ENCODE data around the gene AK8.

- no peak for TF ChIP-seq POLR2A (IDR thresholded peaks at IDR 0.05)
- TF ChIP-seq CTCF (IDR thresholded peaks at IDR 0.05), result no peak
These were observed 144.7 kb downstream of the AK8 start for GRCh38 chr9:132733260-132733815.

All from ovary (tissue), 3 donors.